ENCODE data around the gene JPH2.

The JPH2 gene

GRCh38 chr20:44186674-44187053, 324 bp downstream of the JPH2 start:
- DNase-seq, result no peak

GRCh38 chr20:44186201-44186600, 787 bp downstream of the JPH2 start:
- DNase-seq, result no peak

GRCh38 chr20:44185574-44185973, 1.4 kb downstream of the JPH2 start:
- DNase-seq, result no peak

GRCh38 chr20:44183282-44183681, 3.7 kb downstream of the JPH2 start:
- DNase-seq, result no peak

GRCh38 chr20:44182863-44183262, 4.1 kb downstream of the JPH2 start:
- DNase-seq, result no peak

GRCh38 chr20:44182135-44182765, 4.7 kb downstream of the JPH2 start:
- DNase-seq, result no peak

GRCh38 chr20:44181611-44182010, 5.4 kb downstream of the JPH2 start:
- DNase-seq, result no peak

- DNase-seq, result no peak
These were observed 6.2 kb downstream of the JPH2 start for GRCh38 chr20:44180814-44181213.

GRCh38 chr20:44176833-44177534, 10.0 kb downstream of the JPH2 start:
- no peak for DNase-seq

GRCh38 chr20:44174996-44175765, 11.8 kb downstream of the JPH2 start:
- DNase-seq, result no peak

- DNase-seq, result no peak
These were observed 13.1 kb downstream of the JPH2 start for GRCh38 chr20:44173846-44174245.

GRCh38 chr20:44173116-44173515, 13.9 kb downstream of the JPH2 start:
- DNase-seq, result no peak

GRCh38 chr20:44172572-44172950, 14.4 kb downstream of the JPH2 start:
- DNase-seq, result no peak

GRCh38 chr20:44171775-44172571, 15.0 kb downstream of the JPH2 start:
- DNase-seq, result no peak

- DNase-seq, result no peak
These were observed 16.1 kb downstream of the JPH2 start for GRCh38 chr20:44170816-44171410.

- no peak for DNase-seq
These were observed 19.3 kb downstream of the JPH2 start for GRCh38 chr20:44167736-44168135.

- no peak for DNase-seq
These were observed 20.5 kb downstream of the JPH2 start for GRCh38 chr20:44166477-44166876.

- no peak for DNase-seq
These were observed 21.0 kb downstream of the JPH2 start for GRCh38 chr20:44166008-44166407.

GRCh38 chr20:44160133-44160532, 26.9 kb downstream of the JPH2 start:
- no peak for DNase-seq

GRCh38 chr20:44159711-44160110, 27.3 kb downstream of the JPH2 start:
- no peak for DNase-seq

- no peak for DNase-seq
These were observed 27.9 kb downstream of the JPH2 start for GRCh38 chr20:44159125-44159524.

- no peak for DNase-seq
These were observed 29.9 kb downstream of the JPH2 start for GRCh38 chr20:44157061-44157460.

- DNase-seq, result no peak
These were observed 32.4 kb downstream of the JPH2 start for GRCh38 chr20:44154521-44155001.

Measured in activated CD4-positive, alpha-beta T cell treated with anti-CD3 and anti-CD28 coated beads, Interleukin-2, amount 50 U/mL, for 16 hours (primary cell).